Trophoblast cell (in vitro differentiated cells and primary cell): ENCODE measurements around the gene AXIN1.

ENCODE experiments used
- DNase-seq, 2 donors: peaks; one replicate each; pipeline ENCODE4 v3.0.0-alpha.2; 2016
- H2AFZ ChIP-seq: 2 replicates; pipeline ENCODE4 v1.6.1; 2013; ENCODE audit warnings: low read length, moderate library complexity, mild to moderate bottlenecking; ENCODE audit not compliant: insufficient read depth, poor library complexity
- H2AK5ac ChIP-seq: 2 replicates; pipeline ENCODE4 v1.6.1; 2013; ENCODE audit warnings: mild to moderate bottlenecking, low read length
- H2BK120ac ChIP-seq: 2 replicates; pipeline ENCODE4 v1.6.1; 2013; ENCODE audit warnings: low read length, mild to moderate bottlenecking, moderate library complexity; ENCODE audit not compliant: insufficient read depth, poor library complexity
- H2BK12ac ChIP-seq: 2 replicates; pipeline ENCODE4 v1.6.1; 2013; ENCODE audit warnings: mild to moderate bottlenecking, low read length, moderate library complexity
- H2BK5ac ChIP-seq: 2 replicates; pipeline ENCODE4 v1.6.1; 2013; ENCODE audit warnings: low read length, low read depth, moderate library complexity, mild to moderate bottlenecking; ENCODE audit not compliant: poor library complexity
- H3K14ac ChIP-seq: 2 replicates; pipeline ENCODE4 v1.6.1; 2013; ENCODE audit warnings: mild to moderate bottlenecking, low read length
- H3K18ac ChIP-seq: 2 replicates; pipeline ENCODE4 v1.6.1; 2013; ENCODE audit warnings: mild to moderate bottlenecking, low read length
- H3K23ac ChIP-seq: 2 replicates; pipeline ENCODE4 v1.6.1; 2013; ENCODE audit warnings: low read length
- H3K27ac ChIP-seq: 2 replicates; pipeline ENCODE4 v1.5.1; 2013; ENCODE audit warnings: low read depth, mild to moderate bottlenecking, inconsistent platforms, low read length, moderate library complexity
- H3K27me3 ChIP-seq: 2 replicates; pipeline ENCODE4 v1.6.1; 2013; ENCODE audit warnings: inconsistent platforms, mild to moderate bottlenecking, low read length, moderate library complexity; ENCODE audit not compliant: insufficient read depth
- H3K36me3 ChIP-seq, 2 experiments: 1 replicate in 1 of 2; 2 replicates in 1 of 2; pipeline ENCODE4 v1.6.1; 2013; ENCODE audit warnings: low read length in 2 of 2, mild to moderate bottlenecking in 2 of 2, moderate library complexity in 1 of 2; ENCODE audit not compliant: insufficient read depth in 2 of 2, control insufficient read depth in 1 of 2
- H3K4ac ChIP-seq: 2 replicates; pipeline ENCODE4 v1.6.1; 2013; ENCODE audit warnings: low read depth, mild to moderate bottlenecking, low read length, moderate library complexity
- H3K4me1 ChIP-seq, 2 experiments: 1 replicate in 1 of 2; 2 replicates in 1 of 2; pipeline ENCODE4 v1.6.1; 2013; ENCODE audit warnings: low read length in 2 of 2, mild to moderate bottlenecking in 2 of 2, moderate library complexity in 1 of 2; ENCODE audit not compliant: insufficient read depth in 2 of 2, control insufficient read depth in 1 of 2
- H3K4me2 ChIP-seq: 2 replicates; pipeline ENCODE4 v1.6.1; 2013; ENCODE audit warnings: inconsistent platforms, mild to moderate bottlenecking, low read length, moderate library complexity
- H3K4me3 ChIP-seq: 2 replicates; pipeline ENCODE4 v1.5.1; 2013; ENCODE audit warnings: mild to moderate bottlenecking, low read depth, low read length, inconsistent platforms
- H3K79me1 ChIP-seq: one replicate; pipeline ENCODE4 v1.6.1; 2013; ENCODE audit warnings: low read length
- H3K79me2 ChIP-seq: 2 replicates; pipeline ENCODE4 v1.6.1; 2013; ENCODE audit warnings: low read length, mild to moderate bottlenecking; ENCODE audit not compliant: control insufficient read depth, insufficient read depth, poor library complexity
- H3K9ac ChIP-seq: 2 replicates; pipeline ENCODE4 v1.6.1; 2013; ENCODE audit warnings: mild to moderate bottlenecking, low read length
- H3K9me3 ChIP-seq: 2 replicates; pipeline ENCODE4 v1.6.1; 2013; ENCODE audit warnings: low read depth, mild to moderate bottlenecking, control low read depth, inconsistent platforms, low read length; ENCODE audit not compliant: insufficient read depth
- H4K12ac ChIP-seq: 2 replicates; pipeline ENCODE4 v1.6.1; 2013; ENCODE audit warnings: low read depth, mild to moderate bottlenecking, low read length, moderate library complexity
- H4K8ac ChIP-seq: 2 replicates; pipeline ENCODE4 v1.6.1; 2013; ENCODE audit warnings: low read depth, mild to moderate bottlenecking, low read length, moderate library complexity
- H4K91ac ChIP-seq: one replicate; pipeline ENCODE4 v1.6.1; 2013; ENCODE audit warnings: low read depth, mild to moderate bottlenecking, low read length, moderate library complexity
- WGBS: extraction: QIAGEN DNeasy Blood & Tissue Kit; methylation state at CpG from one replicate; pipeline ENCODE4 v1.1.7; 2013; ENCODE audit warnings: missing lambda C conversion rate; ENCODE audit not compliant: insufficient read length, insufficient coverage; ENCODE audit errors: extremely low coverage; 5-methylcytosine and 5-hydroxymethylcytosine counted together

AXIN1 gene

GRCh38 chr16:280991-281659 lies 71.4 kb downstream of the AXIN1 start:
- no peak overlapping the region for H2BK5ac ChIP-seq
- H3K4ac ChIP-seq, result no peak overlapping the region
- H3K4me3 ChIP-seq, result peak overlapping the region; percentile 15
- H3K9me3 ChIP-seq, result peaks cover 8% of the 10 kb centered on the region
- H3K14ac ChIP-seq, result no peak overlapping the region
- H3K23ac ChIP-seq, result no peak overlapping the region
- H3K79me2 ChIP-seq, result no peaks in the 10 kb centered on the region
- no peaks in the 10 kb centered on the region for H3K4me1 ChIP-seq
- H2BK12ac ChIP-seq, result no peak overlapping the region
- H3K27me3 ChIP-seq, result peaks cover 30% of the 10 kb centered on the region
- no peak overlapping the region for H2AK5ac ChIP-seq
- no peaks in the 10 kb centered on the region for H3K79me1 ChIP-seq
- H3K18ac ChIP-seq, result no peak overlapping the region
- DNase-seq, result no peak
- H3K36me3 ChIP-seq, result peaks cover 0 to 2% of the 10 kb centered on the region in 2 experiments
- no peak overlapping the region for H4K91ac ChIP-seq
- peak overlapping the region; percentile 71 for H3K4me2 ChIP-seq
- H2AFZ ChIP-seq, result no peak overlapping the region
- no peak overlapping the region for H3K27ac ChIP-seq
- no peak overlapping the region for H4K8ac ChIP-seq
- H2BK120ac ChIP-seq, result no peak overlapping the region
- no peak overlapping the region for H4K12ac ChIP-seq
- no CpG with 5 or more reads among the region's 27 CpGs for WGBS
- H3K9ac ChIP-seq, result no peak overlapping the region

GRCh38 chr16:280552-280951 lies 72.0 kb downstream of the AXIN1 start, which contains the start of gene ARHGDIG:
Gene ARHGDIG, plus strand, starts transcription at chr16:280591. Its CDS starts 90 bp downstream, at chr16:280681.
- H2AFZ ChIP-seq, result peak within 1 kb of the TSS; percentile 46
- H3K4me1 ChIP-seq, result no peaks in the 10 kb centered on the region
- no peak for DNase-seq
- H3K9me3 ChIP-seq, result peaks cover 8% of the 10 kb centered on the region
- H3K79me1 ChIP-seq, result no peaks in the 10 kb centered on the region
- H3K14ac ChIP-seq, result no peak within 1 kb of the TSS
- no peak within 1 kb of the TSS for H2AK5ac ChIP-seq
- no peak within 1 kb of the TSS for H2BK120ac ChIP-seq
- H3K36me3 ChIP-seq, result peaks cover 0 to 2% of the 10 kb centered on the region in 2 experiments
- no peak within 1 kb of the TSS for H2BK12ac ChIP-seq
- H4K8ac ChIP-seq, result no peak within 1 kb of the TSS
- no peak within 1 kb of the TSS for H4K91ac ChIP-seq
- no peak within 1 kb of the TSS for H2BK5ac ChIP-seq
- H3K18ac ChIP-seq, result no peak within 1 kb of the TSS
- no peak within 1 kb of the TSS for H3K9ac ChIP-seq
- H3K4ac ChIP-seq, result no peak within 1 kb of the TSS
- no peak within 1 kb of the TSS for H4K12ac ChIP-seq
- peaks cover 33% of the 10 kb centered on the region for H3K27me3 ChIP-seq
- H3K23ac ChIP-seq, result no peak within 1 kb of the TSS
- peak within 1 kb of the TSS; percentile 15 for H3K4me3 ChIP-seq
- no CpG with 5 or more reads among the region's 54 CpGs for WGBS
- no peak within 1 kb of the TSS for H3K27ac ChIP-seq
- no peaks in the 10 kb centered on the region for H3K79me2 ChIP-seq
- peak within 1 kb of the TSS; percentile 71 for H3K4me2 ChIP-seq

GRCh38 chr16:280005-280460 lies 72.5 kb downstream of the AXIN1 start:
- Histone ChIP-seq H3K4me1 (peaks cover 0 to 3% of the 10 kb centered on the region in 2 experiments), H2BK120ac (no peak overlapping the region), H3K4me3 (no peak overlapping the region), H3K79me2 (no peaks in the 10 kb centered on the region), H4K8ac (no peak overlapping the region), H2BK5ac (no peak overlapping the region), H3K27ac (no peak overlapping the region), H4K12ac (no peak overlapping the region), H3K18ac (no peak overlapping the region), H2AK5ac (no peak overlapping the region), H3K9me3 (peaks cover 10% of the 10 kb centered on the region), H3K4me2 (peak overlapping the region; percentile 71), H4K91ac (no peak overlapping the region), H3K23ac (no peak overlapping the region), H2BK12ac (no peak overlapping the region), H3K14ac (no peak overlapping the region), H3K4ac (no peak overlapping the region), H3K9ac (no peak overlapping the region), H3K36me3 (peaks cover 0 to 2% of the 10 kb centered on the region in 2 experiments), H3K79me1 (no peaks in the 10 kb centered on the region), H3K27me3 (peaks cover 37% of the 10 kb centered on the region), H2AFZ (no peak overlapping the region)
- DNase-seq, result no peak
- no CpG with 5 or more reads among the region's 47 CpGs for WGBS

GRCh38 chr16:279531-279930 lies 73.0 kb downstream of the AXIN1 start:
- Histone ChIP-seq H3K4me3 (no peak overlapping the region), H3K4me1 (peaks cover 0 to 6% of the 10 kb centered on the region in 2 experiments), H2AFZ (no peak overlapping the region), H2BK12ac (no peak overlapping the region), H4K12ac (no peak overlapping the region), H3K36me3 (no peaks in the 10 kb centered on the region), H2AK5ac (no peak overlapping the region), H3K9me3 (peaks cover 8% of the 10 kb centered on the region), H3K79me2 (no peaks in the 10 kb centered on the region), H3K4me2 (no peak overlapping the region), H3K4ac (no peak overlapping the region), H4K91ac (no peak overlapping the region), H3K23ac (no peak overlapping the region), H3K27me3 (peaks cover 40% of the 10 kb centered on the region), H3K18ac (no peak overlapping the region), H3K14ac (no peak overlapping the region), H2BK120ac (no peak overlapping the region), H2BK5ac (no peak overlapping the region), H3K9ac (no peak overlapping the region), H3K79me1 (no peaks in the 10 kb centered on the region), H4K8ac (no peak overlapping the region), H3K27ac (no peak overlapping the region)
- no peak for DNase-seq
- no CpG with 5 or more reads among the region's 7 CpGs for WGBS
